ENCODE data around the gene ITSN2.

Gene ITSN2

GRCh38 chr2:24273598-24273997 lies 86.7 kb downstream of the ITSN2 start:
- TF ChIP-seq, protein P1, sequence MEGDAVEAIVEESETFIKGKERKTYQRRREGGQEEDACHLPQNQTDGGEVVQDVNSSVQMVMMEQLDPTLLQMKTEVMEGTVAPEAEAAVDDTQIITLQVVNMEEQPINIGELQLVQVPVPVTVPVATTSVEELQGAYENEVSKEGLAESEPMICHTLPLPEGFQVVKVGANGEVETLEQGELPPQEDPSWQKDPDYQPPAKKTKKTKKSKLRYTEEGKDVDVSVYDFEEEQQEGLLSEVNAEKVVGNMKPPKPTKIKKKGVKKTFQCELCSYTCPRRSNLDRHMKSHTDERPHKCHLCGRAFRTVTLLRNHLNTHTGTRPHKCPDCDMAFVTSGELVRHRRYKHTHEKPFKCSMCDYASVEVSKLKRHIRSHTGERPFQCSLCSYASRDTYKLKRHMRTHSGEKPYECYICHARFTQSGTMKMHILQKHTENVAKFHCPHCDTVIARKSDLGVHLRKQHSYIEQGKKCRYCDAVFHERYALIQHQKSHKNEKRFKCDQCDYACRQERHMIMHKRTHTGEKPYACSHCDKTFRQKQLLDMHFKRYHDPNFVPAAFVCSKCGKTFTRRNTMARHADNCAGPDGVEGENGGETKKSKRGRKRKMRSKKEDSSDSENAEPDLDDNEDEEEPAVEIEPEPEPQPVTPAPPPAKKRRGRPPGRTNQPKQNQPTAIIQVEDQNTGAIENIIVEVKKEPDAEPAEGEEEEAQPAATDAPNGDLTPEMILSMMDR (IDR thresholded peaks at IDR 0.05; ENCODE audit: control extremely low read depth, extremely low read depth, low read depth, missing control alignments), result no peak
- POLR2A ChIA-PET, result no interaction called here
- CTCF ChIA-PET, result interaction anchor here (1.2 to 1.6 kb wide), 4 partner anchors 11 to 35 kb away, joined by 3 to 5 read pairs (median 3); no protein-coding TSS in a partner anchor
- no peak for DNase-seq (ENCODE audit: extremely low spot score)

DNA sequence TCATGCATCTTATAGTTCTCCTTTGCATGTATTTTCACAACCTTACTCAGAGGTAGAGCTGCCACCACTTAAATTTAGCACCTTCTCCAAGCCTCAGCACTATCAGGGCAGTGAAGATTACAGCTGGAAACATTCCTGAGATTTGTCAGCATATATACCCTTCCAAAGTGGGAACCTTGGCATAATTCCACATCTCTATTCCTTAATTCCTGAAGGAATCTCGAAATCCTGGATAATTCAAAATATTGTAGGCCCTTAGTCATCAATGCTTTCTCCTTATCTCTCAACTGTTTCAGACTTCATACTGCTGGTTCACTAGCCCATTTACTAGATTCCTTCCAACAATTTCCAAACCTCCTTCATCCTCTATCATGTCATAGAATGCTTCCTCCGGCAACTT lies 87.4 kb downstream of the ITSN2 start:
- TF ChIP-seq, protein P1 (IDR thresholded peaks at IDR 0.05; ENCODE audit: control extremely low read depth, extremely low read depth, low read depth, missing control alignments), result no peak
- POLR2A ChIA-PET, result no interaction called here
- no peak for DNase-seq (ENCODE audit: extremely low spot score)
- CTCF ChIA-PET, result interaction anchor here (1.2 to 1.6 kb wide), 4 partner anchors 11 to 27 kb away, joined by 3 to 5 read pairs (median 3); no protein-coding TSS in a partner anchor

DNA sequence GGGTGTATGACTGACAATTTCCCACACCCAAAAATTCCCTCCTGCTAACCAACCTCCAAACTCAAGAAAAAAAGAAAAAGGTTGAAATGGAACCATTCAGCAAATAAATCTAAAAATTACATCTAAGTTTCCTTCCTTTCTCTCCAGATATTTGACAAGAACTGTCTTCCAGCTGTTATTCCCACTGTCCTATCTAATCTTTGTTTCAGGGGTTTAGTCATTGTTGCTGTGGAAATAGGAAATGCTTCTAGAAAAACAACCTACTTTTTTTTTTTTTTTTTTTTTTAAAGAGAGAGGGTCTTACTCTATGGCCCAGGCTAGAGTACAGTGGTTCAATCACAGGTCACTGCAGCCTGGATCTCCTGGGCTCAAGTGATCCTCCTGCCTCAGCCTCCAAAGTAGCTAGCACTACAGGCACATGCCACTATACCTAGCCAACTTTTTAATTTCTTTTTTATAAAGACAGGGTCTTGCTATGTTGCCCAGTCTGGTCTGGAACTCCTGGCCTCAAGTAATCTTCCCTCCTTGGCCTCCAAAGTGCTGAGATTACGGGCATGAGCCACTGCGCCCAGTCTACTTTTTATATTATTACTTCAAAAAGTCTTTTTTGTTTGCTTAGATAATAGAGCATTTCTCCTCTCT lies 88.1 kb downstream of the ITSN2 start:
- CTCF ChIA-PET, result interaction anchor here (0.9 to 1.6 kb wide), 5 partner anchors 10 to 188 kb away, joined by 3 to 5 read pairs (median 3); no protein-coding TSS in a partner anchor
- POLR2A ChIA-PET, result no interaction called here
- no peak for DNase-seq (ENCODE audit: extremely low spot score)
- TF ChIP-seq, protein P1 (IDR thresholded peaks at IDR 0.05; ENCODE audit: control extremely low read depth, extremely low read depth, low read depth, missing control alignments), result no peak

DNA sequence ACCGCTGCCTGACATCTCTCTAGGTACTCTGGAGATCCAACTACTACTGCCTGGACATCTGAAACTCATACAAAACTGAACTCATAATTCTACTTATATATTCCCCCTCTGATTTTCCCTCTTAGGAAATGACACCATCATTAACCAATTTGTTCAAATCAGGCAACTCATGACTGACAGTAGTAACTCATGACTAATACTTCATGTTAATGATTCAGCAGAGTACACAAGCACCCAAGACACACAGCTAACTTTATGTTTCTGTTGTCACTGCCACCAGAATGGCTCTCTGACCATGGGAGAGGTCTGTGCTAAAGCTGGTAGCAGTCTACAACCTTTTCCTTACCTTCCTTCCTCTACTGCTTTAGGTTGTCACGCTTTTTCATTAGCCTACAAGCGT lies 91.1 kb downstream of the ITSN2 start:
- no peak for DNase-seq (ENCODE audit: extremely low spot score)
- CTCF ChIA-PET, result interaction anchor here (1.7 kb wide), 1 partner anchor 8 kb away, joined by 10 read pairs; no protein-coding TSS in a partner anchor
- POLR2A ChIA-PET, result interaction anchor here (0.6 kb wide), 1 partner anchor 12 kb away, joined by 3 read pairs; no protein-coding TSS in a partner anchor
- TF ChIP-seq, protein P1 (IDR thresholded peaks at IDR 0.05; ENCODE audit: control extremely low read depth, extremely low read depth, low read depth, missing control alignments), result no peak

DNA sequence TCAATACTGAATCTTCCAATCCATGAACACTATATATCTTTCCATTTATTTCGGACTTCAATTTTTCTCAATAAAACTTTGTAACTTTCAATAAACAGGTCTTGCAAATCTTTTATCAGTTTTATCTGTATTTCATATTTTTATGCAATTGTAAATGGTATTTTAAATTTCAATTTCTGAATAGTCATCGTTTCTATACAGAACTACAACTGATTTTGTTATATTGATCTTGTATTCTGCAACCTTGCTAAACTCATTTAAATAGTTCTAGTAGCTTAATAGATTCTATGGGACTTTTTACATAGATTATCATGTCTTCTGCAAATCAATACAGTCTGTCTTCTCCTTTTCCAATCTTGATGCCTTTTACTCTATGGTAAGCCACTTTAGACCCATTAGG lies 95.1 kb downstream of the ITSN2 start:
- no peak for DNase-seq (ENCODE audit: extremely low spot score)
- TF ChIP-seq, protein P1 (IDR thresholded peaks at IDR 0.05; ENCODE audit: control extremely low read depth, extremely low read depth, low read depth, missing control alignments), result no peak
- ChIA-PET POLR2A (no interaction called here), CTCF (interaction anchor here (1.0 to 1.3 kb wide), 3 partner anchors 9 to 64 kb away, joined by 3 to 4 read pairs (median 3); no protein-coding TSS in a partner anchor)

DNA sequence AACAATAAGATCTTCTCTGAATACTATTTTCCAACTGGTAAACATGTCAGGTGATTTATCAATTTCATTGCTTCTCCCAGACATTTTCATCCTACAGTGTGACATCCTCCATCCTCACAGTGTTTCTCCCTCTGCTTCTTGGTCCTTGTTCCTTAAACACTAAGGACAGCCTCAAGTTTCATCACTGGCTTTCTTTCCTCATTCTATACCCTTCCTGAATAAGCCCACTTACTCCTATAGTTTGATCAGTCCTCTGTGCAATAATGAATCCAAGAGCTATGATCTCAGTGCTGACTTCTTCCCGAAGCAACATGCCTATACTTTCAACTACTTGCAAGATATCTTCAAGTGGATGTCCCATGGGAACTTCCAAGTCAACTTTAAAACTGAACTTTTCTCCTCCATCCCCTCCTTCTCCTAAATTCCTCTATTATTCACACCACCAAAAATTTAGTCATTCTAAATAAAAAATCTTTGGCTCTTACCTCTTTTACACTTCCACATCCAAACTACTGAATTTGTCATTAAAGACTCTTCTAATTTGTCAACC lies 97.8 kb downstream of the ITSN2 start:
- DNase-seq (ENCODE audit: extremely low spot score), result no peak
- ChIA-PET CTCF (interaction anchor here (1.5 to 1.6 kb wide), 2 partner anchors 11 to 22 kb away, joined by 3 to 5 read pairs; no protein-coding TSS in a partner anchor), POLR2A (no interaction called here)
- TF ChIP-seq, protein P1 (IDR thresholded peaks at IDR 0.05; ENCODE audit: control extremely low read depth, extremely low read depth, low read depth, missing control alignments), result no peak
